Measurements from ENCODE around the gene PLS3.

Gene PLS3

GRCh38 chrX:115579786-115580294, 18.9 kb downstream of the PLS3 start:
- no peak overlapping the region for H3K4me3 ChIP-seq (ENCODE audit: control insufficient read depth, low read depth, low read length)
- TF ChIP-seq CTCF (IDR thresholded peaks at IDR 0.05; ENCODE audit: control insufficient read depth, insufficient read depth, low read depth, low read length, missing control alignments) = no peak

GRCh38 chrX:115581759-115582615, 21.0 kb downstream of the PLS3 start:
- H3K4me3 ChIP-seq (ENCODE audit: control insufficient read depth, low read depth, low read length) = no peak overlapping the region
- no peak for TF ChIP-seq CTCF (IDR thresholded peaks at IDR 0.05; ENCODE audit: control insufficient read depth, insufficient read depth, low read depth, low read length, missing control alignments)
- DNase-seq (ENCODE audit: low read depth) = no peak

More at GRCh38 chrX:115579786-115580294, 18.9 kb downstream of the PLS3 start:
- no peak for DNase-seq (ENCODE audit: low read depth)

- no peak overlapping the region for H3K4me3 ChIP-seq (ENCODE audit: control insufficient read depth, low read depth, low read length)
- DNase-seq (ENCODE audit: low read depth) = no peak
These were observed 21.9 kb downstream of the PLS3 start for GRCh38 chrX:115582616-115583495.

GRCh38 chrX:115583496-115584004, 22.6 kb downstream of the PLS3 start:
- no peak for DNase-seq (ENCODE audit: low read depth)
- H3K4me3 ChIP-seq (ENCODE audit: control insufficient read depth, low read depth, low read length) = no peak overlapping the region
- TF ChIP-seq CTCF (IDR thresholded peaks at IDR 0.05; ENCODE audit: control insufficient read depth, insufficient read depth, low read depth, low read length, missing control alignments) = no peak

More at GRCh38 chrX:115582616-115583495, 21.9 kb downstream of the PLS3 start:
- no peak for TF ChIP-seq CTCF (IDR thresholded peaks at IDR 0.05; ENCODE audit: control insufficient read depth, insufficient read depth, low read depth, low read length, missing control alignments)

GRCh38 chrX:115584696-115585095, 23.7 kb downstream of the PLS3 start:
- no peak for TF ChIP-seq CTCF (IDR thresholded peaks at IDR 0.05; ENCODE audit: control insufficient read depth, insufficient read depth, low read depth, low read length, missing control alignments)
- DNase-seq (ENCODE audit: low read depth) = no peak
- no peak overlapping the region for H3K4me3 ChIP-seq (ENCODE audit: control insufficient read depth, low read depth, low read length)

- no peak overlapping the region for H3K4me3 ChIP-seq (ENCODE audit: control insufficient read depth, low read depth, low read length)
- DNase-seq (ENCODE audit: low read depth) = no peak
- TF ChIP-seq CTCF (IDR thresholded peaks at IDR 0.05; ENCODE audit: control insufficient read depth, insufficient read depth, low read depth, low read length, missing control alignments) = no peak
These were observed 27.2 kb downstream of the PLS3 start for GRCh38 chrX:115588179-115588578.

All from AG09309 (cell line).